H1 (cell line): ENCODE data around the gene CALML5. TPM values are rescaled to one million over a fixed set of nuclear protein-coding genes. Genes with fewer than 3 reads are reported as not detected.

Experiments used
- BACH1 ChIP-seq: IDR thresholded peaks from 2 replicates; pipeline ENCODE4 v1.6.1; 2012; ENCODE audit warnings: low read length, improper control_type of control experiment
- JUN ChIP-seq: IDR thresholded peaks from 2 replicates; pipeline ENCODE4 v1.6.1; 2011; ENCODE audit warnings: low read depth, mild to moderate bottlenecking, improper control_type of control experiment, low read length
- SIRT6 ChIP-seq: IDR thresholded peaks from one replicate; pipeline ENCODE4 v1.7.1; 2012; ENCODE audit warnings: low read length, inconsistent platforms
- SIX5 ChIP-seq: IDR thresholded peaks from 2 replicates; pipeline ENCODE4 v1.6.1; 2011; ENCODE audit warnings: mild to moderate bottlenecking, low read depth, low read length
- SP1 ChIP-seq: IDR thresholded peaks from 2 replicates; pipeline ENCODE4 v1.6.1; 2011; ENCODE audit warnings: low read depth, low read length
- polyA plus RNA-seq, 7 experiments: library from polyadenylated mRNA; depleted of rRNA in 3 of 7; stranded (reverse) in 5 of 7; unstranded in 2 of 7; fragments of >200 nt in 5 of 7; fragments of 200-250 nt in 2 of 7; gene quantifications; 1 replicate in 5 of 7; 2 replicates in 1 of 7; 4 replicates in 1 of 7; pipeline versions ENCODE4 v1.2.1 to v1.2.3, GENCODE V29; 2011 to 2013; ENCODE audit warnings: missing spikeins in 2 of 7, mixed read lengths in 2 of 7
- total RNA-seq: library from RNA; stranded (reverse); fragmentation: NEBNext Ultra II Directional; extraction: Animal tissue kit (Norgen Biotek cat#: 25700); gene quantifications from 2 replicates; pipeline ENCODE4 v1.2.1, GENCODE V29; 2021

CALML5 gene
- total and polyA plus RNA-seq, 2 of the 8 experiments (the other 6 are each of a cell fraction or from before 2014, with no cell fraction given): not detected

- no peak for TF ChIP-seq SIX5
- no peak for TF ChIP-seq SIRT6
- no peak for TF ChIP-seq BACH1
- no peak for TF ChIP-seq JUN
- no peak for TF ChIP-seq SP1
These were observed 8.8 kb upstream of the CALML5 start (continued) for GRCh38 chr10:5508161-5508604.
